HT1080 (cell line): ENCODE data around the gene PLD4. TPM values are rescaled to one million over a fixed set of nuclear protein-coding genes. Genes with fewer than 3 reads are reported as not detected.
A peak's percentile ranks its signal among the peaks of the same experiment; 100 is the strongest.

Source experiments
- DNase-seq: peaks from one replicate; pipeline ENCODE4 v3.0.0-alpha.2; 2015; ENCODE audit warnings: low read depth
- total RNA-seq: library from RNA; depleted of rRNA; stranded (reverse); fragments of >200 nt; shearing (Covaris generic); gene quantifications from 2 replicates; pipeline ENCODE4 v1.2.3, GENCODE V29; 2014

PLD4 gene
- total RNA-seq, 1 experiment from 2014 or later = 0.02 TPM

DNA sequence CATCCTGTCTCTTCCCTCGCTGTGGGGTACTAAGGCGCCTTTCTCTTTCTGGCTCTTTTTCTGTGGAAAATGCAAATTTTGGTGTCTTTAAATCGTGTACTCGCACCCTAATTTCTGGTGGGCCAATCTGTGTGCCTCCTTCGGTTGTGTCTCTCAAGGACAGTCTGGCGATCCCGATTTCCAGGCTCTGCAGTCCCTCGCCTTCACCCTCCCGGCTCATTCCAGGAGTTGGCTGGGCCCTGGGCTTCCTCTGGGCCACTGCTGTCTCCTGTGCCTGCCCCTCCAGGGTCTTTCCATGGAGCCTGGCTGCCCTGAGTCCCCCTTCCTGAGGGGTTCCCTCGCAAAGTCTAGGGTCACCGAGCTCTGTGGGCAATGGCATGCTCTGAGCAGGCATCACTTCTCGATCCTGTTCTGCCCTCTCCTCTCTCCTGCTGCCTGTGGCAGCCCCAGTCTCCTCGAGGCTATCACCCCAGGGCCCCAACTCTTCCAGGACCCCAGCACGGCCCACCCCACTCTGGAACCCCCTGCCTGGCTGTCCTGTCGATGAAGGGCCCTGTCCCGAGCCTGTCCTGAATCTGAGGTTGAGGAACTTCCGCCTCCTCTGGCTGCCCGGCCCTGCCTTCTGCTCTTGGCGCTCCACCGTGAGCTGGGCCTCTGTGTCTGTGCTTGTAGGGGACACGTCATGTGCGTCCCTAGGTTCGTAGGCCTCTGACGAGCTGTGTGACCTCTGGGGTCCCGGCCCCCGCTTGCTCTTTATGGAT is 29.4 kb downstream of the PLD4 start:
- no peak for DNase-seq

DNA sequence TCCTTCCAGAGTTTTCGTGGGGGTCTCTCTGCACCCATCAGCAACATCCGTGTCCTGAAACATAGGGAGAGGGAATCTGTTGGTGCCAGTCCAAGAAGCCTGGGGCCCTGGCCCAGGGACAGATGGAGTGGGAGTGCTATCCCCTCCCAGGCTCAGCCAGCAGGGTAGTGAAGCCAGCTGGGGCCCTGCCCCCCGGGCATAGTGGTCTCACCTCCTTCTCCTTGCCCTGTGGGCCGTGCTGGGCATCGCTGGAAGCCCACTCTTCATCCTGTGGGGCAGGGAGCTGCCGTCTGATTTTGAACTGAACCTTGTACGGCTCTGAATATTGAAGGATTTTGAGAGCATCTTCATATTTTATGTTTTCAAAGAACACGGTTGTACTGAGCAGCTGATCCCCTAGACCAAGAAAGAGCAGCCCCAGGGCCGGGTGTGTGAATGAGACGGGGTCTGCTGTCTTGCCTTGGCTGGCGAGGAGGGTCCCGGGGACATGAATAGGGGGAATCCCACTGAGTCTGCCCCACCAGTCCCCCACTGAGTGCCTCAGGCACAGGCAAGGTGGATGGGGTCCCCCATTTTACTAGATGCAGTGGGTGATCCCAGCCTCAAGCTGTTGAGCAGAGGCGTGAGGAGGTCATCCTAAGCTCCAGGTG is 30.2 kb downstream of the PLD4 start:
- no peak for DNase-seq

DNA sequence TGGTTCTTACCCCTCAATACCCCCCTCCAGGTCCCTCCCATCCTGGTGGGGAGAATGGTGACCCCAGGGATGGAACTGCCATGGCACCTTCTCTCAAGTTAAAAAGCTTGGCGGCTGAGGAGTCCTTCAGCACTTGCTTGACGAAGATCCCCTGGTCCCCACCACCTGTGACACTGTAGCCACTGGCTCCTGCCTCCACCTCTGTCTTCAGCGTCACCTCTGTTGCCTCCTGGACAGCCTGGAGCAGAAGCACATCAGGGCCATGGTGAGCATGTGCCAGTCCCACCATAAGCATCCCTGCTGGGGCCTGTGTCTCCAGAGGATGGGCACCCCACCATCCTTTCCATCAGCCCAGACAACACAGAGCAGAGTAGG is 30.7 kb downstream of the PLD4 start:
- DNase-seq = no peak

DNA sequence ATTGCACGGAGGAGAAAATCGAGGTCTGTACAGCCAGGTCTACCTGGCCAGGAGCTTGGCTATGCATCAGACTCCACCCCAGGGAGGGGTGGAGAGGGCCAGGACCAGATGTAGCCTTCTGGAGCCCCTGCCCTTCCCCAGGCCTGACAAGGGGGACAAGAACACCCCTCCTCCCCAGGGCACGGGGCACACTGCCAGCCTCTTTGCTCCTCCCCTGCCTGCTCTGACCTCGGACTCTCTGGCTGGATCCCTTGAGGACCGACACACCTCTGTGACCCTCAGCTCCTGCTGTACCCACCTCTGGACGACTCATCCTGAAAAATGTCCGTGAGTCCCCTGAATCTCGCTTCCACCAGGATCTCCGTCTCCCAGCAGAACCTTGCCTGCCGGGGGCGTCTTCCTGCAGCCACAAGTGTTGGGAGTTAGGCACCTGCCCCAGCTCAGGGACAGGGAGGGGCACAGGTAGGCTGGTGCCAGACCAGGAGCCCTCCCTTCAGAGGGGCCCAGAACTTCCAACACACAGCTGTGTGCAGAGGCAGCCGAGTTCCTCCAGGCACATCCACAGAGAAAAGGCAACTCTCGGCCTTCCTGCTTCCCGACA is 31.7 kb downstream of the PLD4 start:
- DNase-seq = no peak

DNA sequence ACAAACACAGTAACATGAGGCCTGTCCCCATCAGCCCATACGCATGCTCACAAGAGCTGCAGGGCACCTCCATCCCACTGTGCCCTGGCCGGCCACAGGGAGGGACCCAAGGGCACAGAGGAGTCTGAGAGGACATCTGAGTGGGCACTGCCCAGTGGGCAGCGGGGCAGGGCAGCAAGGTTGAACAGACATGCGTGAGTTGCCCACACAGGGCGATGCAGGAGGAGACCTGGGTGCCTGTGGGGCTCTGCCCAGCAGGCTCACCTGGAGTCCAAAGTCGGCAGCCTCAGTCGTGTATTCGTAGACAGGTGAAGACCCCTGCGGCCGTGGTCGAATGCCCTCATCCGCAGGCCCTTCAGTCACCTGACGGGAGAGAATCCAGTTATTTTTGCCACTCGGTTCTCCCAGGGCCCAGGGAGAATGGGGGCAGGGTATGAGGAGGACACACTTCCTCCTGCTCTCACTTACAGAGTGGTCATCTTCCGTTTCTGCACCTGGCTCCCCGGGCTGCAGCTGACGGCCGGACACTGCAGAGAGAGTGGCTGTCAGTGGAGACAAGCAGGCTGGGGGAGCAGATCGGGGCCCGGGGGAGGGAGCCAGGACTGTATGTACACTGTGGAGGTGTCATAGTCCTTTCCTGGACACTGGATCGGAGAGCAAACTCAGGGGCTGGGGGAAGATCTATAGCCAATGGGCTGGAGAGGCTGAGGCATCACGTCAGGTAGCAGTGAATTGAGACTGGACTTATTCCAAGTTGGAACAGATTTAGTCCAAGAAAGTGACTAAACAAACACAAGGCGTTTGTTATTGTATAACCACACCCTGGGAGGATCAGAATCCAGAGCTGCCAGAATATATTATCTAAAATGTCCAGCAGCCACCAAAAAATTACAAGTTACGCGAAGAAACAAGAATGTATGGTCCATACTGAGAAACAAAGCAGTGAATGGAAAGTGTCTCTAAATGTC is 32.8 kb downstream of the PLD4 start:
- DNase-seq = no peak

DNA sequence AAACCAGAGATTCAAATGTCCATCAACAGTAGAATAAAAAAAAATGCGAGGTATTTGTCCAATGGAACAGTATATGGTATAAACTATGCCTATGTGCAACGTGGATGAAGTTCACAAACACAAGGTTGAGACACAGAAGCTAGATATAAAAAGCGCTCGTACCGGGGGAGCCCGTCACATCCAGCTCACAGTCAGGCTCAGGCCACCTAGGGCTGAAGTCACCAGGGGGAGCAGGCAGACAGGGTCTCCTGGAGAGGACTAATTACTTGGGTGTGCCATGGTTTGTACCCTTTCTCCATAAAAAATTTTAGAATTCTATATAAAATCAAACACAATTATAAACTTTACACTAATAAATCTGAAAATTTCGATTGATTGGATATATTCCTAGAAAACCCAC is 39.9 kb downstream of the PLD4 start:
- DNase-seq = no peak

DNA sequence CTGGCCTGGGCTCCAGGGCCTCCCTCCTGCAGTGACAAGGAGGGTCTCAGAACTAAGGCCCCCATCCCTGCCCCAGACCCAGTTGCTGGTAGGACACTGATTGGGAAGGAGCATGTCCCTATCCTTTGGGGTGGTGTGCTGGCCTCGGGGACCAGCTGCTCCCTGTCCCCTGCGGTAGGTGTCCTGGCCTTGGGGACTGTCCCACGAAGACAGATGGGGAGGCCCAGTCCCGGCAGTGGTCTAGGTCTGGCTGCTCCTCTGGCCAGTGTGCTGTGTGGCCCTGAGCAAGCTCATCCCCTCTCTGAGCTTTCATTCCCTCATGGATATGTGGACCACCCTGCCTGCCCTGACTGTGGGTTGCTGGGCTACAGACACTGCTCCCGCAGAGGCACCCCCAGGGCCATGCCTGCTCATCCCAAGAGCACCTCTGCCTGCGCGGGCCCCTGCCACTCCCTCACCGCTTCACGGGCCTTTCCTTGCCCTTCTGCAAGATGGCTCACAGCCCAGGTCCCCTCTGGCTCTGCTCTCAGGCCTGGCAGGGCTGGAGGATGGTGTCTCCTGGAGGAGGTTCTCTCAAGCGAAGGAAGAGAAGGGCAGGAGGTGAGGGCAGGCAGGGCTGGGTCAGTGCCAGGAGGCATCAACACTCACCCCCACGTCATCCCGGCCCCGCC is 41.0 kb downstream of the PLD4 start:
- DNase-seq = no peak

DNA sequence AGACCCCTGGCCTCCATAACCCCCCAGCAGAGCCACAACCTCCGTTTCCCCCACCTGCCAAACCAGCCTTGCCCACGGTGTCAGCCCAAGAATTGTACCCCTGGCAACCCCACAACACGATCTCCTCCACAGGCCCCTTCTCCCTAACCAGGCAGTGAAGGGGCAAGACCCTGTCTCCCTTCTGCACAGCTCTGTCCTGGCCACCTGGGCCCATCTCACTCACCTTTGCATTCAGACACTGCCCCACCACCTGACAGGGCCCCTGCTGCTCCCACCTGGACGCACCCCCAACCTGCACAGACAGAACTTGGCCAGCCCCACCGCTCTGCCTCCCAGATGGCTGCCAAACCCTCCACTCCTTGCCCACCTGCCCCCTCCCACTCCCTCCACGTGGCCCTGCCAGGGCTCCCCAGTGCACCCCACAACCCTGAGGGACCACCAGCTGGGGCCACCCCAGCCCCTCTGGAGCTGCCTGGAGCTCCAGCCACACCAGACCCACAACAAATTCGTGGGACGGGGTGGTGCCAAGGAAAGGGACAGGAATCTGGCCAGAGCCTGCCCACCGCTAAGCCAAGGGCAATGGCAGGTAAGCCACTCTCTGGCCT is 41.7 kb downstream of the PLD4 start:
- DNase-seq = no peak

DNA sequence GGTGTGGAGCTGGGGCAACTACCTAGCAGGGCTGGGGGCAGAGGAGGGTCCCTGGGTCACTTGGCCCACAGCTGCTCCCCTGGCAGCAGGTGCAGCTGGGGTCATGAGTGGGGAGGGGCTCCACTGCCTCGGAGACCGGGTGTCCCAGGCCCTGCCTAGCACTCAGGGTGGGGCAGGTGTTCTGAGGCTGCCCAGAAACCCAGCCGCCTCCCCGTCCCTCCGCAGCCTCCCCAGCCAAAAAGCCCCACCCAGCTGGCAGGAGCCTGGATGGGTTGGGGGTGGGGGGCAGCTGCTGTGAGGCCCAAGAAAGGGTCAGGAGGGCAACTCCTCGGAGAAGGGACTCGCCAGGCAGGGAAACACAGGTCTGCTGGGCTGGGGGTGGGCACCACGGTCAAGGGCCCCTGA is 42.3 kb downstream of the PLD4 start:
- DNase-seq = no peak

DNA sequence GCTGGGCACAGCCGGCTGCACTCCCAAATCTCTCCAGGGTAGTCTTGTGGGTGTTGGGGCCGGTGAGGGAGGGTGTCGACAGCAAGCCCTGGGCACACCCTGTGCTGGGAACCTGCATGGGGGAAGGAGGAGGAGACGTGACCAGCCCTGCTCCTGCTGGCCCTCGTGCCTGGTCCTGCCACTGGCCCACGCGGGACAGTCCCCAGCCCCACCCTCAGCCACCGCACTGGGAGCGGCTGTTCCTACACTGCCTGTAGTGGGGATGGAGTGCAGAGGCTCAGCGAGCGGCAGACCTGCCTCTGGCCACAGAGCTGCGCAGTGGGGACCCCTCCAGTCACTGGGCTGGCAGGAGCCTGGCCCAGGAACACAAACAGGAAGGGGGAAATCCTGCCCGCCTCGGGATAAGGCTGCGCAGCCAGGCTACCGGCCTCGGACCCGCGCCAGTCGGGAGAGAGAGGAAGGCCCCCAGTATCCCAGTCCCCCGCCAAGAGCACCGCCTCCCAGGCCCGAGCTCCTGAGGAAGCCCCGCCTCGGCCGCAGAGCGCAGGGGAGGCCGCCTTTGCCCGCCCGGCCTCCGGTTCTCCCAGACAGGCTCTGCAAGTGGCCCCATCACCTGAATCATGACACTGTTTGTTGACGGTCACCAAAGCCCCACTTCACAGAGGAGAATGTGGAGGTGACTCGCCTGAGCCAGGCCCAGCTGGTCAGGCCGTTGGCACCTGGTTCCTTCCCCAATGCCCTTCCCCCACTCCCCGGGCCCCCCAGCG is 42.9 kb downstream of the PLD4 start:
- no peak for DNase-seq

DNA sequence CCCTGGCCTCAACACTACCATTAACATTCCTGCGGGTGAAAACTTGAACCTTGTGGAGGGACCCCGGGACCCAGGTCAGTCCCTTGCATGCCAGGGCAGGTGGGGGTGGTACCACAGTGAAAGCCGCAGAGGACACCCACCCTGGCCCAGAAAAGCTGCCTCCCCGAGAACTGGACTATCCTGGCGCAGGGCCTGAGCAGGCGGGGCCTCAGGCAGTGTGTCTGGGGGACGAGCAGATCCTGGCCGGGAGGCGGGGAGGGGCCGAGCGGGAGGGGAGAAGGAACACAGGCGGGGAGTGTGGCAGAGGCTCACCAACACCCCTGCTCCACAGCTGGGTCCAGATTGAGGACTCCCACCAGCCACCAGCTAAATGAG is 43.5 kb downstream of the PLD4 start:
- DNase-seq = peak; percentile 27

DNA sequence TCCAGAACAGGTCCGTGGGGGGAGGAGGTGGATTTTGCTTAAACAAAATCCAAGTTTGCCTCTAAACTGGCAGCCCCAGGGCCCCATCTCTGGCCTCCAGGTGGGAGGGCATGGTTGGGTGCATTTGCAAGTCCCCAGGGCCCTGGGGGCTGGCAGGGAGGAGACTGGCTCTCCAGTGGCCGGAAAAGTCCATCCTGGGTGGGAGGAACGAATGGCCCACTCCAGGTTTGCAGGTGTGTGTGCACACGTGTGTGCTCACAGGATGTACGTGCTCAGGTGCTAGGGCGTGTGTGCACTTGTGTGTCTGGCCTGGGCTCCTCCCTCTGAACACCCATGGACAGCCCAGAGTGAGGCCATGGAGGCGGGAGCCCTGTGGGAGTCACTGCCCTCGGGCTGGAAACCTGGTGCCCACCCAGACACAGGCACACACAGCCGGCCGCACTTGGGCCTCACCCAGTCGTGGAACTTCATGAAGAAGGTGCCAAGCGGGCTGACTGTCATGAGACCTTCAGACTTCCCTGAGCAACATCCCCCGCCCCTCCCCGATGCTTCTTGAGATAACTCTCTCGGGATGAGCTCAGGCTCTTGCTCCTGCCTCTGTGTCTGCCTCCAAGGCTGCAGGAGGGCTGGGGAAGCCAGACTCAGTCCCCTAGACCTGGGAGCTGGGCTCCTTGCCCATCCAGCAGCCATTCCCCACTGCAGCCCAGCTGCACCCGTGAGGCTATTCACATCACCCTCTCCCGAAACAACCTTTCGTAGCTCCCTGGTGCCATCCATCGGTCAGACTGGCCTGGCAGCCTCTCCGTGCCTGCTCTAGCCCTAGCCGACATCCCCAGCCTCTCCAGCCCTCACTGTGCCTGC is 44.1 kb downstream of the PLD4 start:
- DNase-seq = no peak

DNA sequence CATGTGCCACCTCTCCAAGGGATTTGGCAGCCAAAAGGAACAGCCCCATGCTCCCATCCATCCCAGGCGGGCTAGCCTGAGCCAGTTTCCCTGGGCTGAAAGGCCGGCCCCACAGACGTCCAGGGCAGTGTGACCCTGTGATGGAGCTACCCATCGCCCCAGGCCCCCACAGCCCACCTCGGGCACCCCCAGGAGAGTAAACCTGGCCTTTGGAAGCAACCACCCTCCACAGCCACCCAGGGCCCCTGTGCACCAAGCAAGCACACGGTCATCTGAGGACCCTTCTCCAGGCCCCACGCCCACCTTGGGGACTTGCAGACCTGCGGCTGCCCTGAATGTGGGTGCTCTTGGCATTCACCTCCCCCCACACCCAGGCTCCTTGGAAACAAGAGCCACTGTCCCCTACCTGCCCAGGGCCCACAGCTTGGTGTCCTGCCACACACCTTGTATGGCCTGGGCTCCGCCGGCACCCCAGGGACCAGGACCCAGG is 45.1 kb downstream of the PLD4 start:
- DNase-seq = no peak

DNA sequence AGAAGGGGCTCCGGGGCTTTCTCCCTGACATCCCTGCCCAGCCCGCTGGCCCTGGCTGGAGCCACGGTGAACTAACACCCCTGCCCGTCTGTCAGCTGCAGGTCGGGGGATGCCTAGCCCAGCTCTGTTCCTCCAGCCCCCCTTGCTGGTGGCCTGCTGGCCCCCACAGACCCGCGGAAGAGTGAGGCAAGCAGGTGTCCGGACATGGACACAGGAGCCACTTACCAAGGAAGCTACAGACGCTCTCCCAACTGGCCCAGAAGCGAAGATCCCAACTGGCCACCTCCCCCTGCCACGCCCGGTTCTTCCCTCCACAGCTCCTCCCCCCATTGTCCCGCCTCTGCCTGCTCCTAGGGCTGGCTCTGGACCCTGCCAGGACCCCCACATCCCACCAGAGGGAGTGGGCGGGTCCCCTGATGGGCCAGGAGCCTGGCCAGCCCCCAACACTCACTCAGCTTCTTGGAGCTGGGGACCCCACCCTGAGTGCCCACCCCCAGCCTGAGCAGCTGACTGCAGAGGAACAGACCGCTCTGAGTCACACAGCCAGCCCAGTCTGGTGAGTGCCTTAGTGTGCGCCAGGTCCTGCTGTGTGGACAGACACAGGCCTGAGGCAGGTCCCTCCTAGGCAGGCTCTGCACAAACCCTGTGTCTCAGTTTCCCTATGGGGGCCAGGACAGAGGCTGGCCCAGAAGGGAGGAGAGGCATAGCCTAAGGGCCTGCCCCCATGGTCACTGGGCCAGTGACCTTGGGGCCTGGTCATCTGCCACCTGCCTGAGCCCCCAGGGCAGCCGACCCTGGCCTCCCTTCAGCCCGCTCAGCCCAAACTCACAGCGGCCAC is 45.8 kb downstream of the PLD4 start:
- peak; percentile 98 for DNase-seq

DNA sequence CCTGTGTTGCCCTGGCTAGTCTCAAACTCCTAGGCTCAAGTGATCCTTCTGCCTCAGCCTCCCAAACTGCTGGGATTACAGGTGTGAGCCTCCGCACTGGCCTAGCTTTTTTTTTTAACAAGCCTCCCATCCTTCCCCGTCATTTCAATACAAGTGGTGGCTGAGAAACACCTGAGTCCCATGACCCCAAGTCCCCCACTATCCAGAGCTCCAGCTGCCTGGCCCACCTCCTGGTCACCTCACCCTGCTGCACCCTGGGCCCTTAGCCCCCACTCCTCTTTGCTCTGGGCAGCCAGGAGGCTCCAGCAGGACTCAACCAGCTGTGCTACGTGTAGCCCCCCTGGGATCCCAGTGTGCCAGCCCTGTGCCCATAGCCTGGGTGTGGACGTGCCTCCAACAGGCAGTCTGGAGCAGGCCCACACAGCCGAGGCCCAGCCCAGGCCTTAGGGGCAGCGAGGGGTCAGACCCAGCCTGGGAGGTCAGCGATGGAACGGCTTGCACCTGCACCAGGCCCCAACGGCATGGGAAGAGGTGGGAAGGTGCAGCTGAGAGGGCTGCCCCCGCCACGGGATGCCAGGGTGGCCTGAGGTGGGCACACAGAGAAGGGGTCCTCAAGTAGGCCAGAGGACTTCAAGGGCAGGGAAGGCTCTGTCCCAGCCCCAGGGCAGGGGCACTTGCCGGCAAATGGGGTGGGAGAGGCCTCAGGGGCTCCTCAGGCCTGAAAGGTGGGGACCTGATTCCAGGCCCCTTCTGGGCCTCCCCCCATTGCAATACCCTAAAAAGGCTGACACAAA is 47.0 kb downstream of the PLD4 start:
- DNase-seq = no peak

DNA sequence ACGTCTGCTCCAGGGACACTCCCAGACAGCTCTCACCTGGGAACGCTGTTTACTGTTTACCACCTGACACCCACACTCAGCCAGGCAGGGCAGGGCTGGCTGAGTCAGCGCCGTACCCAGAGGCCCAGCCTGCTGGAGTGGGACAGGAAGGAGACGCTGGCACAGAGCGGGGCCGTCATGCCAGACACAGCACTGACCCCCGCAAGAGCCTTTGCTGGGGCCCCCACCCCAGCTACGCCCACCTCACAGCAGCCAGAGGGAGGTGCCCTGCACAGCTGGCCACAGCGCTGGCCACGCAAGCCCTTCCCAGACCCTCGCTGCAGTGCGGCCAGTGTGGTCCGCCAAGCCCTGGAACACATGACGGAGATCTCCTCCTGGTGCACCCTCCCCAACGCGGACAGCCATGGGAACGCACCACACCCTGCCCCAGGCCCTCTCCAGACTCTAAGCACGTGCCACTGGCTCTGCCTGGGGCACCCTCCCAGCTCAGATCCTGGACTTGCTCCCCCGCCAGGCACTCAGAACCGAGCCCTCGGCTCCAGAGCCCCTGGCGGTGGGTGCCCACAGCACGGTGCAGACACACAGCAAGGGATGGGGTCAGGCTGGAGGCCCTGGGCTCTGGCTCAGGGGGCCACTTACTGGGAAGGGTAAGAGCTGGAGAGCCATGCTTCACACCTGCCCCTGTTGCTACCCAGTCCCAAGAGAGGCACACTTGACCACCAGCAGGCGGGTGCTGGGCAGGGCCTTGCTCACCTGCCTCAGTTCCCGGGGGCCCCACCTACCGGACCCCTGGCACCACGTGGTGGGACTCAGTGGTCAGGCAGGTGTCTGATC is 47.8 kb downstream of the PLD4 start:
- DNase-seq = peak; percentile 92
